ENCODE data around the gene ARL8A. TPM values are rescaled to one million over a fixed set of nuclear protein-coding genes. Genes with fewer than 3 reads are reported as not detected.

Gene ARL8A
- total and polyA plus RNA-seq, 8 donors = 34.3 to 112 (median 43.3) TPM

GRCh38 chr1:202160377-202160940, 15.9 kb upstream of the ARL8A start, which contains the start of gene PTPN7:
TSS of gene PTPN7 (minus strand) at chr1:202160602. CDS start at chr1:202159402, 1,200 bp downstream.
- DNase-seq = peak in 2 of 4 donors; percentile 65 to 91
- Histone ChIP-seq H3K9me3 (no peaks in the 10 kb centered on the region), H3K4me1 (peaks cover 1 to 82% of the 10 kb centered on the region in 2 donors), H3K27me3 (no peaks in the 10 kb centered on the region), H3K36me3 (peaks cover 0 to 7% of the 10 kb centered on the region in 2 donors), H3K4me3 (peak within 1 kb of the TSS in 1 of 2 donors; percentile 51), H3K27ac (peak within 1 kb of the TSS; percentile 19 to 80)
- peak; percentile 48 for ATAC-seq
- intact Hi-C loops (cut with DNase I) = no loop called here
- peak in 1 of 2 donors; percentile 25 for TF ChIP-seq CTCF (IDR thresholded peaks at IDR 0.05)

GRCh38 chr1:202159534-202160371, 15.2 kb upstream of the ARL8A start:
- Histone ChIP-seq H3K27ac (peak overlapping the region; percentile 19 to 80), H3K4me3 (peak overlapping the region in 1 of 2 donors; percentile 51), H3K4me1 (peaks cover 8 to 89% of the 10 kb centered on the region in 2 donors), H3K9me3 (no peaks in the 10 kb centered on the region), H3K27me3 (no peaks in the 10 kb centered on the region), H3K36me3 (peaks cover 0 to 7% of the 10 kb centered on the region in 2 donors)
- TF ChIP-seq CTCF (IDR thresholded peaks at IDR 0.05) = no peak
- DNase-seq (no peak), ATAC-seq (no peak)
- intact Hi-C loops (cut with DNase I) = no loop called here

- peaks cover 0 to 7% of the 10 kb centered on the region in 2 donors for H3K36me3 ChIP-seq
- H3K4me1 ChIP-seq = peaks cover 11 to 91% of the 10 kb centered on the region in 2 donors
- peak overlapping the region in 1 of 2 donors; percentile 80 for H3K27ac ChIP-seq
- H3K4me3 ChIP-seq = peak overlapping the region in 1 of 2 donors; percentile 51
- ATAC-seq = no peak
- TF ChIP-seq CTCF (IDR thresholded peaks at IDR 0.05) = no peak
- intact Hi-C loops (cut with DNase I) = no loop called here
- no peak for DNase-seq
- no peaks in the 10 kb centered on the region for H3K9me3 ChIP-seq
- no peaks in the 10 kb centered on the region for H3K27me3 ChIP-seq
Observed at GRCh38 chr1:202158810-202159533, 14.4 kb upstream of the ARL8A start.

GRCh38 chr1:202157945-202158344, 13.4 kb upstream of the ARL8A start:
- TF ChIP-seq CTCF (IDR thresholded peaks at IDR 0.05) = no peak
- no peak overlapping the region for H3K27ac ChIP-seq
- H3K4me3 ChIP-seq = no peak overlapping the region
- DNase-seq = peak in 1 of 4 donors; percentile 40
- no peaks in the 10 kb centered on the region for H3K9me3 ChIP-seq
- H3K27me3 ChIP-seq = no peaks in the 10 kb centered on the region
- peaks cover 11 to 88% of the 10 kb centered on the region in 2 donors for H3K4me1 ChIP-seq
- no peak for ATAC-seq
- intact Hi-C loops (cut with DNase I) = no loop called here
- H3K36me3 ChIP-seq = peaks cover 0 to 15% of the 10 kb centered on the region in 2 donors

Measured in left lung (tissue), 10 donors.